ENCODE measurements around the gene MUC6.

MUC6 gene

GRCh38 chr11:1003159-1003558 is 33.4 kb downstream of the MUC6 start:
- DNase-seq = no peak

- no peak for DNase-seq
These were observed 34.0 kb downstream of the MUC6 start for GRCh38 chr11:1002406-1002984.

DNA sequence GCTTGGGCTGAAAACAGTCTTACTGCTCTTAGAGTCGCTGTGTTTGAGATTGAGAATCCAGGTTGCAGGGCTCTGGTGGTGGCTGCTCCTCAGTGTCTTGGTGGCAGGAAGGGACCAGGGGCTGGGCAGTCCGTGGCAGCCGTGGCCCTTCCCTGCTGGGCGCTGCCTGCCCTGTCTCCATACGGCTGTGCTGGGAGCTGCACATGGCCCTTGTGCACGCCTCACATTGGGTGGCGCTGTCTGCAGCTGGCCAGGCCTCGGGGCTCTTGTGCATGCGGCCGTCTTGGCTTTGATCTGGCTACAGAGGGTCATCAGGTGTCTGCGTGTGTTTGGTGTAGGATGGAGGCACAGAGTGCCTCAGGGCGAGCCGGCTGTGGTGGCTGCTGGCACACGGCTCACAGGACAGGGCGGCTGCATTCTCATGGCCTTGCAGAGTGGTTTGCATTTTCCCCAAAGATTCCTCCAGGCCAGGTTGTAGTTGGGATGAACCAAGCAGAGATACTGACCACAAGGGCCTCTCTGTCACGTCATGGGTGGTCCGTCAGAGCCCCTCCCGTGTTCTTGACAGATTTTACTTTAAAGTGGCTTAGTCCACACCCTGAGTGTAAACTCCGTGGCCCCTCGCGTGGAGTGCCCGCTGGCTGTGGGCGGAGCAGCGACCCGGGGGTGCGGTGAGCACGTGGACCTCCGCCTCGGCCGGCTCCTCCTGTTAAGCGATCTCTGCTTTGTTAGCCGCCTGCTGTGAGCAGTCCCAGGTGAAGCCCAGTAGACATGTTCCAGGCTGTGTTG is 34.7 kb downstream of the MUC6 start:
- DNase-seq = no peak

DNA sequence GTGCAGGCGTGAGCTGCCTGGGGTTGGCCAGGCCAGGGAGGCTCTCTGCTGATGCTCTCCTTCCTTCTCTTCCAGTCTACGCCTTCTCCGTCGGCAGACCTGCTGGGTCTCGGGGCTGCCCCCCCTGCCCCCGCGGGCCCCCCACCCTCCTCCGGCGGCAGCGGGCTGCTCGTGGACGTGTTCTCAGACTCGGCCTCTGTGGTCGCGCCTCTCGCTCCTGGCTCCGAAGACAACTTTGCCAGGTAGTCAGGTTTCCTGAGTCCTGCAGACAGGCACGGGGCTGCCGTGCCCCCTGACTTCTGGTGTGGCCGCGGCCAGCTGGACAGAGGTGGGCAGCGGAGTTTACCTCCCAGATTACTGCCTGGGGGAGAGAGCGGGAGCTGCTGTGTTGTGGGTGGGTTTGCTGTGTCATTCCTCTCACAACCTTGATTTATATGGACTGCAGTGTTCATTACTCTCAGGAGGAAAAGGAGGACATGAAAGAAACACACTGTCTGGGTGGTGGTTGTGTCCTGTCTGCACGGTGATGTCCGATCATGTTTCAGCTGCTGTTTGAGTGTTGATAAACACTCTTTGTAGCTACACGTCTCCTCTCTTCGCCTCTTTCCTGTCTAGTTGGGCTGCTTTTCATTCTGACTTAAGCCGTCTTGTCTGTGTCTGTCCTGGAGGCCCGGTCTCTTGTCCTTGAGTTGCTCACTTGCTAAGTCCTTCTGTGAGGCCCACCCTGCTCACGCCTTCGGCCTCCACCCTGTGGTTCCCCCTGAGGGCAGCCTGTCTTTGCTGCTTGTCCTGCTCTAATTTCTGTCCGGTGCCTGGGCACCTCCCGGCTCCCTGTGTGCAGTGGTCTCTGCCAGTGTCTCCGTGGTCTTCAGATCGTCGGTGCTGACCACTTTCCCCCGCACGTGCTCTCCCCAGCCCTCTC is 35.9 kb downstream of the MUC6 start:
- no peak for DNase-seq

DNA sequence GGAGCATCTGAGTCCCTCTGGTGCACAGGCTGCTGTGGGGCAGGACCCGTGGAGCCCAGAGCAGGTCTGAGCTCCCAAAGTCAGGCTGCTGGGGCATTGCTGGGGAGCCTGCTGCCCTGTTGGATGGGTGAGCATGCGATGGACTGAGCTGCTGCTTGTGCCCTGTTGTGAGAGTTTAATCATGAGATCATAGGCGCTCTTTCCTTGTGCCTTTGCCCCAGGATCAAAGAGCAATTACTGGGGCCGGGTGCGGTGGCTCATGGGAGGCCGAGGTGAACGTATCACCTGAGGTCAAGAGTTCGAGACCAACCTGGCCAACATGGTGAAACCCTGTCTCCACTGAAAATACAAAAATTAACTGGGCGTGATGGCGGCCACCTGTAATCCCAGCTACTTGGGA is 37.5 kb downstream of the MUC6 start:
- DNase-seq = no peak

GRCh38 chr11:997907-998306 is 38.6 kb downstream of the MUC6 start:
- no peak for DNase-seq

DNA sequence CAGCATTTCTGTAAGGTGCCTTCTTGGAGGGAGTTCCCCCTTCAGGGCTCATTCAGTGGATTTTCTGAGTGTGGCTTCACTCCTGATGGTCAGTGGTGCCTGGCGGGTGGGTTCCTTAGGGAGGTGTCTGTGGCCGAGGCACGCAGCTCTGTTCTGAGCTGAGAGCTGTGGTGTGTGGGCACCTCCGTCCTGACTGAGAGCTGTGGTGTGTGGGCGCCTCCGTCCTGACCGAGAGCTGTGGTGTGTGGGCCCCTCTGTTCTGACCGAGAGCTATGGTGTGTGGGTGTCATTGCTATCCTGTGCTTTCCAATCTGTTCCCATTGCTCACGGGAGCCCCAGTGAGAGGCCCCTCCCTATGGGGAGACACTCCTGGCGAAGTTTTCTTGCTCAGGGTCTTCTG is 39.8 kb downstream of the MUC6 start:
- DNase-seq = no peak

DNA sequence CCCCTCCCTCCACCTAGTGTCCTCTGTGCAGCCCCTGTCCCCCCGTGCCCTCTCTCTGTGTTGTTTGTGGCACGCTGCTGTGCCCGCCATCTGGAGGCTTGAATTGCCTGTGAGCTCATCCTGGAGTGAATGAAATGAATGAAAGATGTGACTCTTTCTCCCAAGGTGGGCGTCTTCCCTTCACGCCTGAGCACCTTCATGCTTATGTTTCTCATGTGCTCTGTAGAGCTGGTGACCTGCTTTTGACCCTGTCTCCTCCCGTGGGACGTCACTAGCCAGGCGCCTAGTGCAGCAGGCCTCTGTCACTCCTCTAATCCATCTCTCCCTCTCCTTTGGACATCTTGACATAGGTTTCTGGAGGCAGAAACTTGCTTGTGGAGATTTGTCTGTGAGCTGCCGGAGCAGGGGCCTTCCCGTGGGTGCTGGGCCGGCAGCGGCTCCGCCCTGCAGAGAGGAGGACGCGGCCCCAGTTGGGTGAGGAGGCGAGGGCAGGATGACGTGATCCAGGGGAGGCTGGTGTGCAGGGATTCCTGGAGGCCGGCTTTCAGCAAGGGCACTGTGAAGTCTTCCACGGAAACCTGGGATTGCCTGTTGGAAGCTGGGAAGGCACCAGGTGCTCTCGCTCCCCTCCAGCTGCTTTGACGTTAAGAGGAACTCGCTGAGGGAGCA is 40.6 kb downstream of the MUC6 start:
- DNase-seq = no peak

DNA sequence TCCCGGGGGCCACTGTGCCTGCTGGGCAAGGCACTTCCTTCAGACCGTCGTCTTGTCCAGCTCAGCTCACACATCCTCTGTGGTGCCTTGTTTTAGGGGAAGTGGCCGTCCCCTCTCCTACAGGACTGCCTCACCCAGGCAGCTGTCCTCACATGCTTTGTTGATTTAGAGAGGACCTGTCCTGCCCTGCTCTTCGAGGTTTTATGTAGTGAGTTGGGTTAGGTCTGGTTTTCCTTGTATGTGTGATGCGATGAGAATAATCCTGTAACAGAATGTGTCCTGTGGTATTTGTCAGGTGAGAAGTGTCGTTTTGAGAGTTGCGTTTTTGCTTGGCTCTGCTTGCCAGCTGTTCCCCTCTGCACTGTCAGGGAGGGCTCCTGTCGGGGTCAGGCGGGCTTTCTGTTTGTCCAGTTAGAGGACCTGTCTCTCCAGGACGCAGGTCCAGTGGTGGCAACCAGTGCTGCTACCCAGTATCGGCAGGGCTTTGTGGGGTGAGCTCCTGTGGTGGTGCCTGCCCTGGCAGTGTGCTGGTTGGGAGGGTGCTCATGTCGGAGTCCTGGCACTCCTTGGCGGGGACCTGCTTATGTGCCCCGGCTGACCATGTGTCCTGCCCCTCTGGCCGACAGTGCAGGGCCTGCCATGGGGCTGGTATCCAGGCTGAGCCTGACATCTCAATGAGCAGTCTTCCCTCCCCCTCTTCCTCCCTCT is 41.3 kb downstream of the MUC6 start:
- DNase-seq = no peak

- no peak for DNase-seq
These were observed 42.8 kb downstream of the MUC6 start for GRCh38 chr11:993632-994167.

DNA sequence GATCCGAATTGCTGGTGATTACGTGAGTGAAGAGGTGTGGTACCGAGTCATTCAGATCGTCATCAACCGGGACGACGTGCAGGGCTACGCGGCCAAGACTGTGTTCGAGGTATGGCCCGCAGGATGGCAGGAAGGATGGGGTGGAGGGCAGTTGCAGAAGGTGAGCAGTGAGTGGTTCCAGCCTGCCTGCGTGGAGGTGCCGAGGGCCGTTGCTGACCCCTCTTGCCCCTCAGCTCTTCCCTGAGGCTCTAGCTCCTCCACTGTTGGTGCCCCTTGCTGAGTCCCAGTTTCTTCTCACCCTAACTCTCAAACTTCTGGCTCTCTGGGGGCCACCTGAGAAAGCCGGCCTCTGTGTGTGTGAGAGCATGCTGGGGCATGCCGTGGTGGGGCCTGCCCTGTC is 43.9 kb downstream of the MUC6 start:
- no peak for DNase-seq

- DNase-seq = no peak
These were observed 44.7 kb downstream of the MUC6 start for GRCh38 chr11:991711-992307.

- no peak for DNase-seq
These were observed 45.5 kb downstream of the MUC6 start for GRCh38 chr11:991034-991433.

DNA sequence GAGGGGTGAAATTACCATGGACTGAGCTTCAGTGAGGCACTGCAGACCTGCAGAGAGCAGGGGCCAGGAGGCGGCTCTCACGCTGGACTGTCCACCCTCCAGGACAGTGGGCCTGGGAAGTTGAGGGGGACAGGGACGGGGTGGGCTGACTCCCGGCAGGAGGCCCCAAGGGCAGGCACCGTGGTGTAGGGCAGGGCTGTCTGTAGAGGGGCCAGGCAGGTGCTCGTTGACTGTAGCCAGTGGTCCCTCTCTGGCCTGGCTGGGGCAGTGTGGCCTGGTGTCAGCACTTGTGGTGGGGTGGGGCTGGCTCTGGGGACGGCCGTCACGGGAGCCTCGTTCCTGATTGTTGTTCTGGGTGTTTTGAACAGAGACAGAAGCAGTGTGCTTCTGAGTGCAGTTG is 46.4 kb downstream of the MUC6 start:
- no peak for DNase-seq

DNA sequence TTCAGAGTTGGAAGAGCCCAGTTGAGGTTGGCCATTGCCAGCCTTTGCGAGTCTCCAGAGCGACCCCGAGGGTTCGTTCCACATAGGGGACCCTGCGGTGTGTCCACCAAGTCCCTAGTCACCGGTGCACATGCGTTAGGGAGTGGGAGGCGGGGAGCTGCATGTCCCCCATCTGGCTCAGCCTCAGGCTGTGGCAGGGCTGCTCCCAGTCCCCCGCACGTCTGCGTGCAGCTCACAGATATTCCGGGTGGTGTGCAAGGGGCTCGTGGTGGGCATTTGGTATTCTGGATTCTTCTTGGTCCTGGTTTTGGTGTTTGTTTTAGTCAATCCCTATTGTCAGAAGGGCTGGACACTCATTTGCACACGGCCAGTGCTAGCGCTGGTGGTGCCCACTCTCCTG is 48.8 kb downstream of the MUC6 start:
- DNase-seq = no peak

DNA sequence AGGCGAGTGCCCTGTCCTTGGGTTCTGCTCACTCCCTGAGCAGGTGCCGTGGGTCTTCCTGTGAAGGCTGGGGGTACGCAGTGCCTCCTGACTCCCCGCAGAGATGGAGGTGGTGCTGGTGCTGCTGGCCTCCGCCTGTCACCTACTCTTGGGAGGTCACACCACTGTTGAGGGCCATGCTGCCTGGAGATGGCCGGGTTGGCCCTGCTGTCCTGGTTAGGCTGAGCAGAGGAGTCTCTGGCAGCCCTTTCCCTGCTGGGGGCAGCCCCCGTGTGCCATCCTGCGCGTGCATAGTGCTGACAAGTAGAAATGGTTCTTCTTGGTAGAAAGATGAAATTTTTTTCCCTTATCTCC is 49.6 kb downstream of the MUC6 start:
- DNase-seq = no peak

- no peak for DNase-seq
These were observed 50.1 kb downstream of the MUC6 start for GRCh38 chr11:986270-986951.

DNA sequence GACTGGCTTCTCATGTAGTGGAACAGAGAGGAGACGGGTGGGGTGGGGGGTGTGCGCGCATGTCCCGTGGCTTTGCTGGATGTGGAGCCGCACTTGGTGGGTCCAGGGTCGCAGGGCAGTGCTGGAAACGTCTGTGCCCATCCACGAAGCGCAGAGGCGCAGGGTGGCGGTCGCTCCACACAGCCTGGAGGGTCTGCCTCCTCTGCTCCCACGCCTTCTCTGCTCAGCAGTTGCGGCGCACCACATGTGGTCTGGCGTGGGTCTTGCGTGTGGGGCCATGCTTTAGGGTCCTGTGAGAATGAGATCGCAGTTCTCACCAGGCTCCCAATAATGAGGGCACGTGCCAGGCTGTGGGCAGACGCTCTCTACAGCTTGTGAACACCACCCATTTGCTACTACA is 50.7 kb downstream of the MUC6 start:
- no peak for DNase-seq

DNA sequence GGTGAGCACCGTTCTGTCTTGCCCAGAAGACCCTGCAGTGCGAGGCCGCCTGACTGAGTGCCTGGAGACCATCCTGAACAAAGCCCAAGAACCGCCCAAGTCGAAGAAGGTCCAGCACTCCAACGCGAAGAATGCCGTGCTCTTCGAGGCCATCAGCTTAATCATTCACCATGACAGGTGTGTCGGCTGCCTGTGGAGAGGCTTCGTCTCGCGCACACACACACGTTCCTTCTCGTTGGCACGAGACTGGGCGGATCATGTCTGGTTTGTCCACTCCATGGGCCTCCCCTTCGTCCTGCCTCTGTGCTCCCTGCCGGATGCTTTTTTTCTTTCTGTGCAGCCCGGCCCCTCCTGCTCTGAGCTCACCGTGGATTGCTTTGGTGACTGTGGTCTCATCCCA is 51.1 kb downstream of the MUC6 start:
- no peak for DNase-seq

GRCh38 chr11:984546-984945 is 52.0 kb downstream of the MUC6 start:
- DNase-seq = no peak

DNA sequence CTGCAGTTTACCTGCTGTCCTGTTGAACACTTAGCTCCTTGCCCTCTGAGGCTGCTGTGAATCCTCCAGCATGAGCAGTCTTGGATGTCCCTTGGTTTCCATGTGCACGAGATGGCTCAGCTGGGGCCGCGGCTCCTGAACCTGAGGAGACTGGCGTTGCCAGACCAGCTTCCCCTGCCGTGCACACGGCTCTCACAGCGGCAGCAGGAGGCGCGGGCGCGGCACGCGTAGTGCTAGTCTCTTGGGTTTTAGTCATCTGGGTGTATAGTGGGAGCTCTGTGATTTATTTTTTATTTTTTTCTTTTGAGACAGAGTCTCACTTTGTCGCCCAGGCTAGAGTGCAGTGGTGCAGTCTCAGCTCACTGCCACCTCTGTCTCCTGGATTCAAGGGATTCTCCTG is 54.8 kb downstream of the MUC6 start:
- DNase-seq = no peak
